K562 (cell line): ENCODE results near the gene LBR. TPM values are rescaled to one million over a fixed set of nuclear protein-coding genes. Genes with fewer than 3 reads are reported as not detected.

Source experiments
- ATAC-seq: fragments of 200-7000 bp; cut with Tn5 transposase; 3 replicates; pipeline ENCODE4 v1.9.1; 2020; ENCODE audit warnings: moderate library complexity
- BruUV-seq: library from RNA; stranded (reverse); fragments of 400-500 nt; replicated peaks from 2 replicates; lab custom pipeline; 2021; lab: Mats Ljungman, UMichigan
- CTCF ChIA-PET: fragments of 300-600 bp; formaldehyde crosslinking; extraction: SDS; loops from one replicate; lab custom pipeline; 2021; ENCODE audit warnings: low intra/inter-chr PET ratio; lab: Yijun Ruan, JAX
- POLR2A ChIA-PET: fragments of 300-600, 350-650 bp; sonication (Branson Sonifier 250); formaldehyde crosslinking; extraction: SDS; loops from one replicate; lab custom pipeline; 2021; ENCODE audit warnings: antibody characterized with exemption, inconsistent platforms; lab: Yijun Ruan, JAX
- DNase-seq, 4 experiments: peaks; one replicate each; pipeline versions ENCODE4 v3.0.0 to v3.0.0-alpha.2; 2011 to 2018; ENCODE audit warnings: low spot score in 3 of 4, mixed read lengths in 3 of 4; ENCODE audit errors: extremely low read depth in 1 of 4
- FAIRE-seq: peaks from 2 replicates; lab custom pipeline; 2011; peaks lifted over from hg19 to GRCh38; lab: Jason Lieb, UNC
- H2AFZ ChIP-seq: 2 replicates; pipeline ENCODE4 v1.6.0; 2011; ENCODE audit warnings: low read depth, low read length, control low read depth, inconsistent platforms
- H3K27ac ChIP-seq: fragments of 200-600 bp; 3 replicates; pipeline ENCODE4 v1.8.0; 2011; ENCODE audit warnings: low read depth, mild to moderate bottlenecking, control low read depth, inconsistent platforms, low read length, moderate library complexity, mixed read lengths; ENCODE audit errors: extremely low read depth
- H3K27me3 ChIP-seq, 2 experiments: fragments of 300-600 bp in 1 of 2; 2 replicates in 1 of 2; 3 replicates in 1 of 2; pipeline versions ENCODE4 v1.6.0 to v1.8.0; 2011; ENCODE audit warnings: inconsistent platforms in 2 of 2, low read length in 2 of 2, mild to moderate bottlenecking in 1 of 2, mixed read lengths in 1 of 2, moderate library complexity in 1 of 2; ENCODE audit not compliant: control insufficient read depth in 2 of 2, insufficient read depth in 2 of 2
- H3K36me3 ChIP-seq: fragments of 300-600 bp; 3 replicates; pipeline ENCODE4 v1.8.0; 2011; ENCODE audit warnings: mild to moderate bottlenecking, low read length, inconsistent platforms; ENCODE audit not compliant: control insufficient read depth, insufficient read depth
- H3K4me1 ChIP-seq, 2 experiments: fragments of 200-600 bp in 1 of 2; replicated peaks in 1 of 2; 2 replicates in 1 of 2; 3 replicates in 1 of 2; pipeline versions ENCODE4 v1.5.1 to v1.8.0; 2011; ENCODE audit warnings: inconsistent platforms in 2 of 2, low read length in 2 of 2, mild to moderate bottlenecking in 1 of 2, mixed read lengths in 1 of 2, moderate library complexity in 1 of 2; ENCODE audit not compliant: control insufficient read depth in 2 of 2, insufficient read depth in 2 of 2
- H3K4me2 ChIP-seq: 2 replicates; pipeline ENCODE4 v1.6.1; 2011; ENCODE audit warnings: low read length, control low read depth, inconsistent platforms, mixed read lengths; ENCODE audit not compliant: insufficient read depth
- H3K4me3 ChIP-seq: fragments of 200-600 bp; sonication (generic), shearing (Covaris generic); 2 replicates; pipeline ENCODE4 v1.5.1; 2016; ENCODE audit warnings: control low read depth, inconsistent platforms
- H3K79me2 ChIP-seq: fragments of 200-600 bp; 3 replicates; pipeline ENCODE4 v1.8.0; 2011; ENCODE audit warnings: low read length, inconsistent platforms; ENCODE audit not compliant: control insufficient read depth, insufficient read depth
- H3K9ac ChIP-seq, 2 experiments: 2 replicates each; pipeline versions ENCODE4 v1.6.0 to v1.6.1; 2011; ENCODE audit warnings: low read depth in 2 of 2, low read length in 2 of 2, control low read depth in 1 of 2, inconsistent platforms in 1 of 2, mild to moderate bottlenecking in 1 of 2, mixed read lengths in 1 of 2; ENCODE audit not compliant: insufficient read depth in 1 of 2
- H3K9me1 ChIP-seq: one replicate; pipeline ENCODE4 v1.6.0; 2011; ENCODE audit warnings: inconsistent platforms, mild to moderate bottlenecking, low read length, moderate library complexity; ENCODE audit not compliant: control insufficient read depth, insufficient read depth
- H3K9me3 ChIP-seq: replicated peaks from 2 replicates; pipeline ENCODE4 v1.5.1; 2011; ENCODE audit warnings: low read depth, low read length, inconsistent platforms; ENCODE audit not compliant: control insufficient read depth, insufficient read depth
- H4K20me1 ChIP-seq: replicated peaks from 2 replicates; pipeline ENCODE4 v1.6.1; 2011; ENCODE audit warnings: low read length, inconsistent platforms, mixed read lengths; ENCODE audit not compliant: control insufficient read depth, insufficient read depth
- CCNT2 ChIP-seq: IDR thresholded peaks from 2 replicates; pipeline ENCODE4 v1.6.1; 2011; ENCODE audit warnings: borderline replicate concordance, low read depth, mild to moderate bottlenecking, moderate library complexity, mixed read lengths, low read length; ENCODE audit not compliant: insufficient read length; ENCODE audit errors: extremely low read depth
- EHMT2 ChIP-seq: fragments of 450-650 bp; IDR thresholded peaks from 2 replicates; pipeline ENCODE4 v1.6.1; 2018; ENCODE audit warnings: antibody characterized with exemption
- HNRNPK ChIP-seq: fragments of 200-400 bp; formaldehyde crosslinking; IDR thresholded peaks from one replicate; pipeline ENCODE4 v1.6.1; 2018; ENCODE audit warnings: mild to moderate bottlenecking, low read depth, low read length; ENCODE audit not compliant: poor library complexity, severe bottlenecking
- MAFG ChIP-seq: fragments of 450-650 bp; conservative IDR thresholded peaks from 2 replicates; pipeline ENCODE4 v1.6.1; 2016; ENCODE audit warnings: missing genetic modification characterization, missing compliant biosample characterization
- NR2C2 ChIP-seq, 2 experiments: fragments of 200-800 bp in 1 of 2; sonication (Bioruptor generic) in 1 of 2; sonication (generic) in 1 of 2; formaldehyde crosslinking in 1 of 2; IDR thresholded peaks; 2 replicates each; pipeline versions ENCODE4 v1.6.1 to v1.8.0; 2016 to 2022; ENCODE audit warnings: mild to moderate bottlenecking in 1 of 2, missing compliant biosample characterization in 1 of 2, missing genetic modification characterization in 1 of 2, missing genetic modification reagents in 1 of 2
- NR3C1 ChIP-seq: sonication (generic); formaldehyde crosslinking; IDR thresholded peaks from 2 replicates; pipeline ENCODE4 v1.8.1; 2022; ENCODE audit warnings: missing genetic modification reagents
- PKNOX1 ChIP-seq: fragments of 450-650 bp; IDR thresholded peaks from 2 replicates; pipeline ENCODE4 v1.6.1; 2016
- ZBTB43 ChIP-seq: sonication (generic); formaldehyde crosslinking; IDR thresholded peaks from 2 replicates; pipeline ENCODE4 v1.8.0; 2023; ENCODE audit warnings: mild to moderate bottlenecking, missing genetic modification reagents
- ZBTB49 ChIP-seq: sonication (generic); formaldehyde crosslinking; IDR thresholded peaks from 2 replicates; pipeline ENCODE4 v1.8.0; 2022; ENCODE audit warnings: missing genetic modification reagents, mild to moderate bottlenecking, borderline replicate concordance
- ZC3H11A ChIP-seq: IDR thresholded peaks from 2 replicates; pipeline ENCODE4 v1.6.1; 2012; ENCODE audit warnings: low read depth, low read length, improper control_type of control experiment
- ZNF316 ChIP-seq: fragments of 450-650 bp; IDR thresholded peaks from 2 replicates; pipeline ENCODE4 v1.6.1; 2016
- ZNF79 ChIP-seq: fragments of 250-450 bp; sonication (Bioruptor Pico); IDR thresholded peaks from 2 replicates; pipeline ENCODE4 v1.4.0; 2020; ENCODE audit warnings: low read depth, mild to moderate bottlenecking, moderate library complexity
- WGBS: fragments of 100-300 bp; shearing (Covaris generic); methylation state at CpG from one replicate; pipeline ENCODE4 v1.1.6; 2016; ENCODE audit warnings: low coverage, mixed read lengths; ENCODE audit not compliant: insufficient coverage; ENCODE audit errors: missing lambda C conversion rate; 5-methylcytosine and 5-hydroxymethylcytosine counted together
- in situ Hi-C: fragments of 300-500 bp; cut with MboI; formaldehyde crosslinking; loops from 4 replicates; pipeline ENCODE4 v1.15.0; 2018; ENCODE audit warnings: inconsistent platforms, mixed read lengths
- intact Hi-C: fragments of 100-400 bp; cut with micrococcal nuclease; formaldehyde crosslinking; loops from 2 replicates; pipeline ENCODE4 v1.14.2; 2022
- polyA plus RNA-seq, 8 experiments: library from polyadenylated mRNA; depleted of rRNA in 4 of 8; stranded (reverse) in 5 of 8; unstranded in 3 of 8; fragments of >200 nt; fragmentation: Nextera tagmentation in 2 of 8; fragmentation: Illumina TruSeq in 1 of 8; extraction: Ambion mirVana in 2 of 8; extraction: Trizol in 1 of 8; gene quantifications; 2 replicates each; pipeline versions ENCODE4 v1.2.1 to v1.2.3, GENCODE V29; 2011 to 2014; ENCODE audit warnings: inconsistent platforms in 1 of 8, missing spikeins in 1 of 8
- total RNA-seq, 7 experiments: library from RNA; depleted of rRNA in 6 of 7; stranded (reverse); fragments of >200 nt in 6 of 7; fragmentation: Illumina TruSeq in 2 of 7; extraction: Trizol in 2 of 7; gene quantifications; 2 replicates each; pipeline versions ENCODE4 v1.2.1 to v1.2.3, GENCODE V29; 2011 to 2021; ENCODE audit warnings: low replicate concordance in 1 of 7

LBR gene
- total and polyA plus RNA-seq, 9 of the 15 experiments (the other 6 are each of a cell fraction or from before 2014, with no cell fraction given), result 102 to 229 (median 197) TPM

- no peak for TF ChIP-seq CCNT2
Observed at GRCh38 chr1:225435957-225436392, 8.1 kb upstream of the LBR start (continued).

GRCh38 chr1:225435487-225435886 is 7.6 kb upstream of the LBR start:
- Histone ChIP-seq H3K4me1 (peaks cover 7 to 18% of the 10 kb centered on the region in 2 experiments; a peak in 4 of 5 replicates), H3K9me3 (peaks cover 5% of the 10 kb centered on the region; the same call in 1 of the 2 replicates), H4K20me1 (no peaks in the 10 kb centered on the region), H3K36me3 (no peaks in the 10 kb centered on the region), H3K4me3 (no peak overlapping the region), H3K9me1 (no peaks in the 10 kb centered on the region), H3K9ac (peak overlapping the region in 1 of 2 experiments; percentile 68; a peak in 1 of 4 replicates), H3K79me2 (no peaks in the 10 kb centered on the region), H2AFZ (peak overlapping the region; percentile 75), H3K4me2 (peak overlapping the region; percentile 28; the same call in 1 of the 2 replicates), H3K27me3 (no peaks in the 10 kb centered on the region), H3K27ac (0 out of 3 replicates have a peak overlapping the region, but pooled peaks have one; percentile 14)
- FAIRE-seq (no peak), DNase-seq (no peak), ATAC-seq (peak; percentile 44)
- in situ Hi-C loops, result no loop called here
- ChIA-PET POLR2A (interaction anchor here (0.6 kb wide), 1 partner anchor 17 kb away, joined by 3 read pairs; no protein-coding TSS in a partner anchor), CTCF (no interaction called here)
- 13% methylated on average over 1 of the region's 1 CpG for WGBS
- intact Hi-C loops, result no loop called here
- BruUV-seq, result no TSS peak
- no peak for TF ChIP-seq ZNF79 (CRISPR knock-in tag)
- TF ChIP-seq EHMT2, result 0 out of 2 replicates have a peak, but pooled peaks have one; percentile 15
- no peak for TF ChIP-seq PKNOX1
- peak; percentile 16; the same call in 1 of the 2 replicates for TF ChIP-seq ZNF316
- TF ChIP-seq HNRNPK, result no peak
- no peak for TF ChIP-seq MAFG (tag)
- TF ChIP-seq NR3C1 (CRISPR knock-in tag), result no peak
- no peak for TF ChIP-seq NR2C2 (CRISPR knock-in tag; IDR thresholded peaks at IDR 0.05)
- TF ChIP-seq NR2C2 (tag; IDR thresholded peaks at IDR 0.05), result no peak
- TF ChIP-seq ZBTB43 (CRISPR knock-in tag), result no peak
- TF ChIP-seq ZBTB49 (CRISPR knock-in tag), result no peak
- TF ChIP-seq ZC3H11A, result no peak
